ENCODE measurements around the gene METTL5.
"Not testable (repeated sequence)": the region's sequence is repeated elsewhere in the genome, so short reads cannot be mapped to it uniquely, and the experiment has no call there.

The METTL5 gene

GRCh38 chr2:169848959-169849693 lies 24.4 kb upstream of the METTL5 start:
- H3K4me1 Mint-ChIP-seq (ENCODE audit: low read depth), result peaks cover 47% of the 10 kb centered on the region
- DNase-seq, H3K27ac Mint-ChIP-seq, H3K9me3 Mint-ChIP-seq, H3K27me3 Mint-ChIP-seq, H3K4me3 Mint-ChIP-seq: not testable (repeated sequence)
- peaks cover 35% of the 10 kb centered on the region for H3K36me3 Mint-ChIP-seq (ENCODE audit: low read depth)

DNA sequence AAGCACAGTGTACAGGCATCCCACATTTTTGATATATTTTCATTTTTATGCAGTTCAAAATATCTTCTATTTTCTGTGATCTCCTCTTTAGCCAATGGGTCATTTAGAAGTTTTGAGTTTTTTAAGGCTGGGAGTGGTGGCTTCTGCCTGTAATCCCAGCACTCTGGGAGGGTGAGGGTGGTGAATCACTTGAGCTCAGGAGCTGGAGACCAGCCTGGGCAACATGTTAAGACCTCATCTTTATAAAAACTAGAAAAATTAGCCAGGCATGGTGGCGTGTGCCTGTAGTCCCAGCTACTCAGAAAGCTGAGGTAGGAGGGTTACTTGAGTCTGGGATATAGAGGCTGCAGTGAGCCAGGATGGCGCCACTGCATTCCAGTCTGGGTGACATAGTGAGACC lies 20.3 kb upstream of the METTL5 start:
- Mint-ChIP-seq H3K36me3 (ENCODE audit: low read depth) (peaks cover 32% of the 10 kb centered on the region), H3K4me3 (no peak overlapping the region), H3K9me3 (no peaks in the 10 kb centered on the region), H3K4me1 (ENCODE audit: low read depth) (peaks cover 46% of the 10 kb centered on the region), H3K27me3 (no peaks in the 10 kb centered on the region), H3K27ac (no peak overlapping the region)
- DNase-seq, result no peak

DNA sequence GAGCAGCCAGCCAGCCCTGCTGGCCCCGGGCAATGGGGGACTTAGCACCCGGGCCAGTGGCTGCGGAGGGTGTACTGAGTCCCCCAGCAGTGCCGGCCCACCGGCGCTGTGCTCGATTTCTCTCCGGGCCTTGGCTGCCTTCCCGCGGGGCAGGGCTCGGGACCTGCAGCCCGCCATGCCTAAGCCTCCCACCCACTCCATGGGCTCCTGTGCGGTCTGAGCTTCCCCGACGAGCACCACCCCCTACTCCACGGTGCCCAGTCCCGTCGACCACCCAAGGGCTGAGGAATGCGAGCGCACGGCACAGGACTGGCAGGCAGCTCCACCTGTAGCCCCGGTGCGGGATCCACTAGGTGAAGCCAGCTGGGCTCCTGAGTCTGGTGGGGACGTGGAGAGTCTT lies 16.9 kb upstream of the METTL5 start:
- H3K27me3 Mint-ChIP-seq, H3K4me3 Mint-ChIP-seq, DNase-seq, H3K27ac Mint-ChIP-seq, H3K9me3 Mint-ChIP-seq: not testable (repeated sequence)
- Mint-ChIP-seq H3K4me1 (ENCODE audit: low read depth) (peaks cover 48% of the 10 kb centered on the region), H3K36me3 (ENCODE audit: low read depth) (peaks cover 21% of the 10 kb centered on the region)

DNA sequence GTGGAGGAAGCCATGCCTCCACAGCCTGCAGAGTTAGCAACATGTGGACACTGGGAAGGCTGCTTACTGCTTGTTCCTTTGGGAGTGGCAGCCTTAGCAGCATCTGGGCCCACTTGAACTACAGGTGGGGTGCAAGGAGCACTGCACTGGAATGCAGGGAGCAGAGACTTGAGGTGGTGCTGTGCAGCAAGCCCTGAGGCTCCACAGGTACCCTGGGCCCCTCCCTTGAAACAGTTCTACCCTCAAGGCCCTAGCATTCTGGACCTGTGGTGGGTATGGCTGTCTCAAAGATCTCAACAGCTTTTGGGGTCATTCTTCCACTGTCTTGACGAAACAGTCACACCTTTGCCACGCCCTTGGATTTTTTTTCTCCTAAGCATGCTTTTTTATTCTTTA lies 16.0 kb upstream of the METTL5 start:
- Mint-ChIP-seq H3K27me3 (no peaks in the 10 kb centered on the region), H3K9me3 (no peaks in the 10 kb centered on the region), H3K4me1 (ENCODE audit: low read depth) (peaks cover 47% of the 10 kb centered on the region), H3K4me3 (no peak overlapping the region), H3K36me3 (ENCODE audit: low read depth) (peaks cover 21% of the 10 kb centered on the region), H3K27ac (no peak overlapping the region)
- DNase-seq, result no peak

DNA sequence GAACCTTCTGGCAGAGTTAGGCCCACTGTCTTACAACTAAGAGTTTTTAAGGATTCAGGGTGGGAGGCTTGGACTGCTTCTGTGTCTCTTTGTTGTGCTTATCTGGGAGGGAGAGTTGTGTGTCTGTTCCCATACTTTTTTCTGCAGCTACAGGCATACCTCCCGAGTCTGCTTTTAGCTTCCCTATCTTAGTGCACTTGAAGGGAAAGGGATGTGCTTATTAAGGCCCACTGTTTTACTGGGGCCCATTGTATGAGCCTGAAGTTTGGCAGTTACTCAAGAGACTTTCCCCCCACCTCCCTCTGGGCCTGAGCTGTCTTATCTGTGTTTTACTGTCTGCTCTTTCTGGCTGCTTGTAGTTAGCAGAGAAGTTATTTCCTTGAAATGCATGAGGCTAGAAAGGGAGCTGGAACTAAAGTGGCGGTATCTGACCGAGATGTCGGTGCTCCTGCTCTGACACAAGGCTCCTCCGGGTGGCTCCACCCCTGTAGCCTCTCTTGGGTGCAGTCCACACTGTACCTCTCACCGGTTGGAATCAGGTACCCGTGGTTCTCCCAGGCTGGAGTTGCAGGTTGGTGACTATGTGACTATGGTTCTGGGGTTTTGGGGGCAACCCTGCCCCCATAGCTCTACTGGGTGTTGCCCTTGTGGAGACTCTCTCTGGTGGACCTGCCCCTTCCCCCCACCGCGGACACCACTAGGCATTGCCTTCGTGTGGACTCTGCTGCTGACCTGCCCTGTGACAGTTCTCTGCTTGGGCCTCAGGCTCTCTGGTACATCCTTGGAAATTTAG lies 15.4 kb upstream of the METTL5 start:
- H3K36me3 Mint-ChIP-seq (ENCODE audit: low read depth), result peaks cover 21% of the 10 kb centered on the region
- no peaks in the 10 kb centered on the region for H3K9me3 Mint-ChIP-seq
- H3K4me3 Mint-ChIP-seq, result no peak overlapping the region
- DNase-seq, result no peak
- H3K4me1 Mint-ChIP-seq (ENCODE audit: low read depth), result peaks cover 50% of the 10 kb centered on the region
- H3K27ac Mint-ChIP-seq, result no peak overlapping the region
- H3K27me3 Mint-ChIP-seq, result no peaks in the 10 kb centered on the region

- peaks cover 53% of the 10 kb centered on the region for H3K4me1 Mint-ChIP-seq (ENCODE audit: low read depth)
- no peaks in the 10 kb centered on the region for H3K27me3 Mint-ChIP-seq
- H3K9me3 Mint-ChIP-seq, result no peaks in the 10 kb centered on the region
- H3K4me3 Mint-ChIP-seq, result no peak overlapping the region
- peak overlapping the region; percentile 9 for H3K27ac Mint-ChIP-seq
- peaks cover 17% of the 10 kb centered on the region for H3K36me3 Mint-ChIP-seq (ENCODE audit: low read depth)
- no peak for DNase-seq
Observed at GRCh38 chr2:169838743-169839489, 14.2 kb upstream of the METTL5 start.

DNA sequence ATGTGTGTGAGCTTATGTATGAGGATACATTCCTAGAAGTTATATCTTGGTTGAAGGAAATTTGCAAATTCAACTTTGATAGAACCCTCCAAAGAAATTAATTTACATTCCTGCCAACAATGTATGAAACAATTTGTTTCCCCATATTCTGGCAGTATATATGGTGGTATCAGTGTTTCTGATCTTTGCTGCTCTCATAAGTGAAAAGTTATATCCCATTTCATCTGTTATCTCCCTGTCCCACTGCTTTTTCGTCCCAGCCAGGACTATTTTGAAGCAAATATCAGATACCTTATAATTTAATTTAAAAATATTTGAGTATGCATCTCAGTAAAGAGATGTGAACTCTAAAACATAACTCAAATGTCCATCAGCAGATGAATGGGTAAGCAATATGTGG lies 9.7 kb upstream of the METTL5 start:
- DNase-seq, result no peak
- Mint-ChIP-seq H3K4me3 (no peak overlapping the region), H3K36me3 (ENCODE audit: low read depth) (peaks cover 19% of the 10 kb centered on the region), H3K27me3 (no peaks in the 10 kb centered on the region), H3K4me1 (ENCODE audit: low read depth) (peaks cover 65% of the 10 kb centered on the region), H3K9me3 (no peaks in the 10 kb centered on the region), H3K27ac (no peak overlapping the region)

DNA sequence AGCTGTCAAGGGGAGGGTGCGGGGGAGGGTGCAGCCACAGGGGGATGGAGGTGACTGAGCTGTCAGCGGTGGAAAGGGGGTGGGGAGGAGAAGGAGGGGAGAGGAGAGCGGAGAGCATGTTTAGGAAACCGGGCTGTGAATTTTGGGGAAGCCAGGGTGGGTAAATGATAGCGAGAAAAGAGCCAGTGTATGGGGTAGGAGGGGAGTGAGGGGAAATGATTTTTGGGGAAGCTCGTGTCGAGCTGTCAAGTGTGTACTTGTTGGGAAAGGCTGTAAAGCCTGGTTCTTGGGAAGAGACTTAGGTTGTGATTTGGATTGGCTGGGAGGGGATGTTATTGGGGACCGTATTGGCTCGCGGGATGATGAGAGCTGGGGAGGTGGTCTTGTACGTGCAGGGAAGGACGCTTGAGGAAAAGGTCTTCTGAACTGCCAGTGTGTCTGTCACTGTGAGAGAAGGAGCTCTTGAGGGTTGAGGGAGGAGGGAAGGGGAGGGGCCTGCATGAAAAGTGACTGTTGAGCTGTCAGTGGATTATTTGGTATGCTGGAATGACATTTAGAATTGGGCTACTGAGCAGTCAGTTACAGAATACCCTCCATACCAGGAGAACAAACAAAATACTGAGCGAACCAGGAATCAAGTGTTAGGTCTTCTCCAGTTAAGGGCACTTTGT lies 3.6 kb upstream of the METTL5 start:
- Mint-ChIP-seq H3K27me3 (no peaks in the 10 kb centered on the region), H3K36me3 (ENCODE audit: low read depth) (peaks cover 35% of the 10 kb centered on the region), H3K27ac (peak overlapping the region; percentile 89), H3K4me1 (ENCODE audit: low read depth) (peaks cover 63% of the 10 kb centered on the region), H3K4me3 (peak overlapping the region; percentile 87), H3K9me3 (no peaks in the 10 kb centered on the region)
- peak; percentile 56 for DNase-seq

- Mint-ChIP-seq H3K4me3 (peak within 1 kb of the TSS; percentile 87), H3K27me3 (no peaks in the 10 kb centered on the region), H3K27ac (peak within 1 kb of the TSS; percentile 89), H3K9me3 (no peaks in the 10 kb centered on the region), H3K36me3 (ENCODE audit: low read depth) (peaks cover 42% of the 10 kb centered on the region), H3K4me1 (ENCODE audit: low read depth) (peaks cover 63% of the 10 kb centered on the region)
- peak; percentile 93 for DNase-seq
Observed at GRCh38 chr2:169827272-169828140, 2.8 kb upstream of the METTL5 start, which contains the start of gene UBR3. UBR3 (plus strand) TSS chr2:169827454; CDS start chr2:169827508, 54 bp downstream.

DNA sequence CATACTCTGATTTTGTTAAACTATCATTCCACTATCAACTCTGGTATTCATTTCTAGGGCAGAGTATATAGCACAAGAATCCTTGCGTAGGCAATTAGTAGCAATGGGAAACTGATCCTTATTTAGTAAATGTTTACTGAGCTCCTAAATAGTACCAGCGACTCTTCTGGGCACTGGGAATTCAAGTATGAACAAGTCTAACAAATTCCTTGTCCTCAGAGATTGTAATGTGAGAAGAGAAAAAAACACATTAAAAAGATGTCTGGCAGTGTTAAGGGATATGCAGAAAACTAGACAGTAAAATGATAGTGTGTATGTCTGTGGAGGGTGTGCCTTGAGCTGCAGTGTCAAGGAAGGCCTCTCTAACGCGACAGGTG lies 721 bp downstream of the METTL5 start:
- peaks cover 69% of the 10 kb centered on the region for H3K4me1 Mint-ChIP-seq (ENCODE audit: low read depth)
- H3K36me3 Mint-ChIP-seq (ENCODE audit: low read depth), result peaks cover 61% of the 10 kb centered on the region
- peak overlapping the region; percentile 90 for H3K27ac Mint-ChIP-seq
- DNase-seq, result no peak
- no peaks in the 10 kb centered on the region for H3K27me3 Mint-ChIP-seq
- peak overlapping the region; percentile 88 for H3K4me3 Mint-ChIP-seq
- H3K9me3 Mint-ChIP-seq, result no peaks in the 10 kb centered on the region

DNA sequence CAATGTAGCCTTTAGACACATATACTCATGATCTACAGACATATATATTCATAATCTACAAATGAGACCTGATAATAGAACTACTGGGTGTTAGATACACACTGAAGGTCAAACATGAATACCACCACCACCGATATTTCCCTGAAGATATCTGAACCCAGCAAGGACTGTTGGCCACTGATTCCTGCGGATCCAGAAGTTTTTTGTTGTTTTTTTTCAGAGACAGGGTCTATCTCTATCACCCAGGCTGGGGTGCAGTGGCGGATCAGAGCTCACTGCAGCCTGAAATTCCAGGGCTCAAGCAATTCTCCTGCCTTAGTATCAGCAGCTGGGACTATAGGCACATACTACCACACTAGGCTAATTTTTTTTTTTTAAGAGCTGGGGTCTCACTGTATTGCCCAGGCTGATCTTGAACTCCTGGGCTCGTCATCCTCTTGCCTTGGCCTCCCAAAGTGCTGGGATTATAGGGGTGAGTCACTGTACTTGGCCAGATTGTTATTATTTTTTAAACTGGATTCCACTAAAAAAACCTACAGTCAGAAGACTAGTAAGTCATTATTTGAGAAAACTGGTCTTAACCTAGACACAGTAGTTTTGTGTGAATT lies 1.8 kb downstream of the METTL5 start:
- Mint-ChIP-seq H3K4me3 (peak overlapping the region; percentile 88), H3K27ac (peak overlapping the region; percentile 64), H3K4me1 (ENCODE audit: low read depth) (peaks cover 62% of the 10 kb centered on the region), H3K36me3 (ENCODE audit: low read depth) (peaks cover 68% of the 10 kb centered on the region), H3K9me3 (no peaks in the 10 kb centered on the region), H3K27me3 (no peaks in the 10 kb centered on the region)
- no peak for DNase-seq

GRCh38 chr2:169822036-169822435 lies 2.7 kb downstream of the METTL5 start:
- Mint-ChIP-seq H3K9me3 (peaks cover 4% of the 10 kb centered on the region), H3K36me3 (ENCODE audit: low read depth) (peaks cover 74% of the 10 kb centered on the region), H3K4me3 (peak overlapping the region; percentile 88), H3K27ac (no peak overlapping the region), H3K4me1 (ENCODE audit: low read depth) (peaks cover 64% of the 10 kb centered on the region), H3K27me3 (no peaks in the 10 kb centered on the region)
- no peak for DNase-seq

DNA sequence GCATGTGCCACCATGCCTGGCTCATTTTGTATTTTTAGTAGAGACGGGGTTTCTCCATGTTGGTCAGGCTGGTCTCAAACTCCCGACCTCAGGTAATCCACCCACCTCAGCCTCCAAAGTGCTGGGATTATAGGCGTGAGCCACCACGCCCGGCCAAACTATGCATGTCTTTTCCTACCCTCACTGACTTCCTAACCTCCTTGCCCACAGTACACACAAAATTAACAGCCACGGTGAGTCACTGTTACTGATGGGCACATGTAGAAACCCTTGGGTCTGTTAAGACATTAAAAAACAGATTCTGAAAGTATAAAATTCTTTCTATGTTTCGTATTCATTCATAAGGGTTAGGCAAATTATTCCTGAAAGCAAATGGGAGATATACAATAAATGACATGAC lies 4.6 kb downstream of the METTL5 start:
- H3K4me1 Mint-ChIP-seq (ENCODE audit: low read depth), result peaks cover 68% of the 10 kb centered on the region
- peaks cover 93% of the 10 kb centered on the region for H3K36me3 Mint-ChIP-seq (ENCODE audit: low read depth)

More for the DNA sequence above, 4.6 kb downstream of the METTL5 start:
- H3K4me3 Mint-ChIP-seq, H3K27me3 Mint-ChIP-seq, DNase-seq, H3K9me3 Mint-ChIP-seq: not testable (repeated sequence)
- peak overlapping the region; percentile 83 for H3K27ac Mint-ChIP-seq

Measured in activated T-cell treated with anti-CD3 and anti-CD28 coated beads, Interleukin-2, amount 50 U/mL, for 24 hours (primary cell).